OCI-LY1 (cell line): ENCODE data around the gene UGT3A2.

Experiments
- H2AFZ ChIP-seq: fragments of 200-600 bp; sonication (generic), shearing (Covaris generic); 2 replicates; pipeline ENCODE4 v1.6.0; 2014; ENCODE audit warnings: antibody characterized with exemption, mild to moderate bottlenecking, low read length
- H3F3A ChIP-seq: fragments of 200-600 bp; sonication (generic), shearing (Covaris generic); 2 replicates; pipeline ENCODE4 v1.6.0; 2014; ENCODE audit warnings: mild to moderate bottlenecking, antibody characterized with exemption, low read length, moderate library complexity; ENCODE audit not compliant: insufficient read depth
- H3K27ac ChIP-seq: fragments of 200-600 bp; sonication (generic); 2 replicates; pipeline ENCODE4 v1.5.1; 2014; ENCODE audit warnings: low read length, mixed run types, mild to moderate bottlenecking, low read depth; ENCODE audit not compliant: poor library complexity, severe bottlenecking
- H3K27me3 ChIP-seq: fragments of 200-600 bp; sonication (generic); 2 replicates; pipeline ENCODE4 v1.6.0; 2014; ENCODE audit warnings: antibody characterized with exemption, mild to moderate bottlenecking, low read length, moderate library complexity; ENCODE audit not compliant: insufficient read depth
- H3K36me3 ChIP-seq: fragments of 200-600 bp; sonication (generic); 2 replicates; pipeline ENCODE4 v1.6.1; 2014; ENCODE audit warnings: mild to moderate bottlenecking, antibody characterized with exemption, low read length, moderate library complexity, mixed read lengths; ENCODE audit not compliant: insufficient read depth
- H3K4me1 ChIP-seq: fragments of 200-600 bp; sonication (generic); 2 replicates; pipeline ENCODE4 v1.5.1; 2014; ENCODE audit warnings: mild to moderate bottlenecking, low read length, moderate library complexity; ENCODE audit not compliant: insufficient read depth, severe bottlenecking
- H3K4me2 ChIP-seq: fragments of 200-600 bp; sonication (generic), shearing (Covaris generic); 2 replicates; pipeline ENCODE4 v1.6.1; 2014; ENCODE audit warnings: low read length
- H3K4me3 ChIP-seq: fragments of 200-600 bp; sonication (generic); 2 replicates; pipeline ENCODE4 v1.5.1; 2014; ENCODE audit warnings: low read length, low read depth, mild to moderate bottlenecking, mixed read lengths; ENCODE audit not compliant: poor library complexity, severe bottlenecking
- H3K79me2 ChIP-seq: fragments of 200-600 bp; shearing (Covaris generic); 2 replicates; pipeline ENCODE4 v1.6.1; 2016; ENCODE audit warnings: mixed run types, low read length, mixed read lengths; ENCODE audit not compliant: insufficient read depth
- H3K9ac ChIP-seq: fragments of 200-600 bp; sonication (generic), shearing (Covaris generic); 2 replicates; pipeline ENCODE4 v1.6.1; 2014; ENCODE audit warnings: mild to moderate bottlenecking, low read length, mixed read lengths
- H3K9me2 ChIP-seq: fragments of 200-600 bp; sonication (generic), shearing (Covaris generic); 2 replicates; pipeline ENCODE4 v1.6.1; 2014; ENCODE audit warnings: low read depth, mild to moderate bottlenecking, low read length, mixed read lengths
- H3K9me3 ChIP-seq: fragments of 200-600 bp; shearing (Covaris generic); 2 replicates; pipeline ENCODE4 v1.6.1; 2014; ENCODE audit warnings: low read length, mixed read lengths
- H4K20me1 ChIP-seq: fragments of 200-600 bp; sonication (generic), shearing (Covaris generic); 2 replicates; pipeline ENCODE4 v1.6.0; 2016; ENCODE audit warnings: mild to moderate bottlenecking, low read length; ENCODE audit not compliant: insufficient read depth
- CTCF ChIP-seq: fragments of 200-600 bp; sonication (generic), shearing (Covaris generic); IDR thresholded peaks from 2 replicates; pipeline ENCODE4 v1.5.1; 2017; ENCODE audit warnings: mild to moderate bottlenecking, antibody characterized with exemption, low read length, moderate library complexity, mixed read lengths
- EZH2 ChIP-seq: fragments of 200-600 bp; sonication (generic), shearing (Covaris generic); IDR thresholded peaks from 2 replicates; pipeline ENCODE4 v1.8.0; 2017; ENCODE audit warnings: borderline replicate concordance, mixed run types, mild to moderate bottlenecking, antibody characterized with exemption, low read length, moderate library complexity, mixed read lengths

UGT3A2 gene

GRCh38 chr5:36066540-36067210 is at the start of gene UGT3A2:
TSS of gene UGT3A2 (minus strand) at chr5:36066882. CDS start at chr5:36066789, 93 bp downstream.
- no peaks in the 10 kb centered on the region for H3K79me2 ChIP-seq
- H3K4me3 ChIP-seq = no peak within 1 kb of the TSS
- no peaks in the 10 kb centered on the region for H3K36me3 ChIP-seq
- H3K9me2 ChIP-seq = no peaks in the 10 kb centered on the region
- H3K27ac ChIP-seq = no peak within 1 kb of the TSS
- peaks cover 7% of the 10 kb centered on the region; the same call in 1 of the 2 replicates for H3K27me3 ChIP-seq
- no peaks in the 10 kb centered on the region for H4K20me1 ChIP-seq
- H3K4me1 ChIP-seq = no peaks in the 10 kb centered on the region
- TF ChIP-seq CTCF (no peak), EZH2 (no peak)
- H3K9me3 ChIP-seq = no peaks in the 10 kb centered on the region
- H3F3A ChIP-seq = no peaks in the 10 kb centered on the region
- no peak within 1 kb of the TSS for H2AFZ ChIP-seq
- H3K4me2 ChIP-seq = no peak within 1 kb of the TSS
- H3K9ac ChIP-seq = no peak within 1 kb of the TSS

GRCh38 chr5:36111238-36111637 is 44.6 kb upstream of the UGT3A2 start:
- Histone ChIP-seq H3K4me1 (no peaks in the 10 kb centered on the region), H3K27me3 (no peaks in the 10 kb centered on the region), H3K4me3 (no peak overlapping the region), H3K9ac (no peak overlapping the region), H4K20me1 (no peaks in the 10 kb centered on the region), H3K27ac (no peak overlapping the region), H3K36me3 (peaks cover 58% of the 10 kb centered on the region), H3K9me3 (no peaks in the 10 kb centered on the region), H3K79me2 (no peaks in the 10 kb centered on the region), H3K4me2 (no peak overlapping the region), H2AFZ (no peak overlapping the region), H3K9me2 (no peaks in the 10 kb centered on the region), H3F3A (no peaks in the 10 kb centered on the region; the same call in 1 of the 2 replicates)
- TF ChIP-seq CTCF (no peak), EZH2 (no peak)

GRCh38 chr5:36108758-36109460 is 42.2 kb upstream of the UGT3A2 start:
- H3K4me1 ChIP-seq = no peaks in the 10 kb centered on the region

More at GRCh38 chr5:36108758-36109460, 42.2 kb upstream of the UGT3A2 start:
- no peaks in the 10 kb centered on the region for H4K20me1 ChIP-seq
- no peaks in the 10 kb centered on the region for H3K9me3 ChIP-seq
- H3F3A ChIP-seq = no peaks in the 10 kb centered on the region; the same call in 1 of the 2 replicates
- no peak overlapping the region for H3K27ac ChIP-seq
- peaks cover 65% of the 10 kb centered on the region for H3K36me3 ChIP-seq
- no peak overlapping the region for H3K9ac ChIP-seq
- H3K27me3 ChIP-seq = no peaks in the 10 kb centered on the region
- H3K79me2 ChIP-seq = no peaks in the 10 kb centered on the region
- H3K4me2 ChIP-seq = no peak overlapping the region
- H3K9me2 ChIP-seq = no peaks in the 10 kb centered on the region
- no peak for TF ChIP-seq EZH2
- no peak for TF ChIP-seq CTCF
- no peak overlapping the region for H2AFZ ChIP-seq
- no peak overlapping the region for H3K4me3 ChIP-seq
